Stimulated activated CD4-positive, alpha-beta T cell treated with anti-CD3 and anti-CD28 coated beads, Interleukin-4, amount 100 ng/mL, for 1 hour (primary cell): ENCODE data around the gene ARL15.
"Not testable (repeated sequence)": the region's sequence is repeated elsewhere in the genome, so short reads cannot be mapped to it uniquely, and the experiment has no call there.

Source experiments
- DNase-seq: peaks from one replicate; pipeline ENCODE4 v3.0.0-alpha.2; 2020

The ARL15 gene

DNA sequence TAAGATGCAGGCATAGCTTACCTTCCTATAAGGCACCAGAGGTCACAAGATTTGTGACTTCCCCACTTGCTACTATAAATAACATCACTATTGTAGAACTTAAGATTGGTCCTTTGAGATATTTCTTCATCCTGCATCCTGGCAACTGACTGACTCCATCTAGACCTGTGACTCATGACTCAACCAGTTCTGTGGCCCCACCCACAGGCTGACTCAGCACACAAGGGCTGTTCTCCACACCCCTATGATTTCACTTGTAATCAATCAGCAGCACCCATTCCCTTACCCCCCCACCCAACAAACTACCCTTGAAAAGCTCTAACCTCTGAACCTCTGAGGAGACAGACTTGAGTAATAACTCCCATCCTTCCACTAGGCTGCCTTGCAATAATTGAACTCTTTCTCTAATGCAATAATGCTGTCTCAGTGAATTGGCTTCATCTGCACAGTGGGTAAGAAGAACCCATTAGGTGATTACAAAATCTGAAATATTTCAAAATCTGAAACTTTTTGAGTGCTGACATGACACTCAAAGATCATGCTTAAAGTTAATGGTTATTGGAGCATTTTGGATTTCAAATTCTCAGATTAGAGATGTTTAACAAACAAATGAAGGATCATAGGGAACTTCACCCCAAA lies 296.7 kb downstream of the ARL15 start:
- DNase-seq: peak; percentile 34

DNA sequence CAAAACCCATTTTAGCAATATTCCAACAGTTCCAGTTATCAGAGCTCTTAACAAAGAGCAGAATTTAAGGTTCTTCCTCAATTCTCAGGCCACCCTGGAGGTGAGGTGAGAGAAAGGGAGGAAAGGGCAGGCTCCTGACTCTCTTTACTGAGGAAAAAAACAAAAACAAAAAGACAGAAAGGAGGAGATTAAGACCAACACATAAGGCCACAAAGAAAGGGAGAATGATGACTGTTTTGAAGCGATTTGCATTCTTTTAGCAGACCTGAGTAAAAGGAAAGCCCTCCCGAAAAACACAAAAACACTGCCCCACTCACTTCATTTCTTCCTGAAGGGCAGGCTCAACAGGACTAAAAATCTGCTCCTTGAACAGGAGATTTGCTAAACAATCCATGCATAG lies 300.5 kb downstream of the ARL15 start:
- no peak for DNase-seq

GRCh38 chr5:54009357-54009756 lies 301.0 kb downstream of the ARL15 start:
- DNase-seq: no peak

GRCh38 chr5:54007827-54008777 lies 302.3 kb downstream of the ARL15 start:
- DNase-seq: no peak

DNA sequence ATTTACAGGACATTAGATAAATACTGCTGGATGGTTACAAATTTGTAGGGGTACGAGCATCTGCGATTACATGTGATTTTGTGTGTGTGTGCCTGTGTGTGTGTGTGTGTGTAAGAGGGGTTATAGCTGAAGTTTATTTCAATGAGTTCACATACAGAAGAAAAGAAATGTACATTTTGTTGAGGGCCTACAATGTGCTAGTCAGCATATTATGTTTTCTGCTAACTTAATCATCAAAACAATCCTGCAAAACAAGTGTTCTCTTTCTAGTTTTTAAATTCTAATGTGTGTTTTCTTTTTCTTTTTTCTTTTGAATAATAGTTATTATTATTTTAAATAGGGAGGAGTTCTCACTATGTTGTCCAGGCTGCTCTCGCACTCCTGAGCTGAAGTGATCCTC lies 305.7 kb downstream of the ARL15 start:
- no peak for DNase-seq

DNA sequence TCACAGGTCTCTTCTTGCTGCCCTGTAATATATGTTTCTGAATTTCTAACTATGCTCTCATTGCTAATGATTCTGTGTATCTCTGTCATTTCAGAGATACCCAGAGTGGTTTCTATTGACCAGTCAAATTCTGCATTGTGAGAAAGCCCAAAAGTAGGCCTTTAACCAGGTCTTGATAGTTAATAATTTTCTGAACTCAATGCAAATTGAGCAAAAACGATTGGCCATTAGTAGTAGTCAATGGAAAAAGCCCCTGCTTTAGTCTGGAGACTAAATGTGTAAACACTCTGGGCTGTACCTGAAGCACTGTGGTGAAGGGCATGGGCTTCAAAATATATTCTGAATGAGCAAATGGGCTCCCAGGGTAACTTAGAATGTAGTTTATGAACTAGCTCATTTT lies 307.6 kb downstream of the ARL15 start:
- DNase-seq: no peak

DNA sequence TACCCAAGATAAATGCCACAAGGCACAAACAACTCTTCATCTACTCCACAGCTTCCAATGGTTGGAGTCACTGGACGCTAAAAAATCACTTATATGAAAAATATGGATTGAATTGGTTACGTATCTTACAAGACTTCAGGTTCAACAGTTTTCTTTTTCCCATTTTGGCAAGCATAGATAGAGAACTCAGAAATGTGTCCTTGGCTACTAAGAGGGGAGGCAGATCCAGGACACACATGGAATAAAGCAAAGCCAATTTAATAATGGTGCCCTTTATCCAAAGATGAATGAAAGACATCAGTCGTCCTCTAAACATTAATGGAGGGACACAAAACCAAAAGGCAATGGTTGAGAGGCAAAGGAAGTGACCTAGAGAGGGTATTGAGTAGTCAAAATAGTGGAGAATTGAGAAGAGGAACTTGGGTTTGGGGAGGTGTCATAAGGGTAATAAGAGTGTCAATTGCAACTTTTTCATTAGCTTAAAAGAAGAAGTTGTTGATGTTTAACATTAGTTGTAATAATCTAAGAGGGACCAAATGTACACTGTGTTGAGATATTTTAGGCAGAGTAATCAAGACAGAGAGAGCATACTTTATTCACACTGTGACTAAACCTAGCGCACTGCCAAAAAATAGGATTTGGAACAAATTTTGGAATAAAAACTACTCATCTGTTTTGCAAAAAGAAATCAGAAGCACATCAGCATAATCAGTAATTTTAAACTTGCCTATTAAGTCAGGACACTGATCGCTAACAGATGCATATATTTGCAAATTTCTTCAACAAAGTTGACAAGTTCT lies 308.2 kb downstream of the ARL15 start:
- no peak for DNase-seq

DNA sequence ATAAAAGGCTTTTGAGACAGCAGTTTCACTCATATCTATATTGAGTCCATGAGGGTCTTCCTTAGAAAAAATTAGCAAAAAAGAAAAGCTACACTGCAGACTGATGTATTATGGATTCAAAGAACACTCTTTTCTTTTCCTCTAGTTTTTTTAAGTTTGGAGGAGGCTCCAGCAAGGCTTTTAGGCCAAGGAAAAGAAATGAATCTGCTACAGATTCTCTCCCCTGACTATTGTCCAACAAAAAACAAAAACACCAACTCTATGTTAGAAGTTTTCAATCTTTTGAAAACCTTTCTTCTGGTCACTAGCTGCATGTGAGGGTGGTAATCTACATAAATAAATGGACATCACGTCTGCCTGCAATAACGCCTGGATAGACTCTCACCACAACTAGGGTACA lies 310.4 kb downstream of the ARL15 start:
- no peak for DNase-seq

DNA sequence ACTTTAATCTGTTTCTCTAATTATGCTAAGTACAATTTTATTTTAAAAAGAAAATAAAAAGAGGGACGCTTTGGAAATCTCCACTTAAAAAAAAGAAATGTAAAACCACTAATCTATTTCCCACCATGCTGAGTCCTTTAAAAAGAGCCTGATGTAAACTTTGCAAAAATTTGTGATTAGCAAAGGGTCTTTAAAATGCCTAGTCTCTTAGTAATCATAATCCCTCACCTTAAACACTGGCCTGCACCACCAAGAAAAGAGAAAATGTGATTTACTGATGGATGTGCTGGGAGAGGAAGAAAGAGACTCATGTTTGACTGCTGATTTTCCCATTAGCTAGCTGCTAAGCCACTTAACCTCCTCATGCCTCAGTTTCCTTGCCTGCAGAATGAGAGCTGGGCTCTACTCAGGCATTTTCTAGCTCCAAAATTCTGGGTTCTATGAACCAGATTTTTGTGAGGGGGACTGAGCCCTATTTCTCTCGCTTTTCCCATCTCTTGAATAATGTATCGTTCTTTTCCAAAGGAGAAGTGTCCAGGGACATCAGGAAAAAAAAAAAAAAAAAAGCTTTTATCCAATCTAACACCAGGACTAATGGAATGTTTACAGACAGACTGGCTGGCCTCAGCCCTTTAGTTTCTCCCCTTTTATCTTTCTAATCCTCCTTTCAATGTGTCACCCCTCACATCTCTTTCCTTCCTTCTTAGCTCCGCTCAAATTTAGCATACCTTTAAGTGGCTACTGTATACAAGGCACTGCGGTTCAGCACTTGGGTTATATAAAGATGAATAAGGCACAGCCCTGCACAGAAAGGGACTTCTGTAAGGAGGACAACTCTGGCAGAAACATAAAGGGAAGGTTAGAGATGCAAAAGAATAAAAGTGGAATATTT lies 312.4 kb downstream of the ARL15 start:
- no peak for DNase-seq

GRCh38 chr5:53996008-53996407 lies 314.4 kb downstream of the ARL15 start:
- DNase-seq: no peak

- DNase-seq: no peak
Measured at GRCh38 chr5:53994148-53994547, 316.2 kb downstream of the ARL15 start.

DNA sequence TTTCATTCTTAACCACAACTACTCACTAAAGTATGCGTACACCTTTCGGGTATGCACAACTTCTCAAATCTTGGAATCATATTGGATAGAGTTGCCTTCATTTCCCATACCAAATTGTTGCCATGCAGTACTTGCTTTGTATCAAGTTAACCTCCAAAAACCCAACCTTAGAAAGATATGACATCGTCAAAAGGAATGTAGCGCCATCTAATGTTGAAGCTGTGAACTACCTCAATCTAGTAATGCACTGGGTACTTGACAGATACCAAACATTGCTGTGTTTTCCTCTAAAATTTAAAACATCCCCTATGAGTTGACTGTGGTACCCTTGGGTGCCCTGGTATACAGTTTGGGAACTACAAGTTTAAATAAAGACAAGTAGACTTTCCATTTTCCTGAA lies 318.4 kb downstream of the ARL15 start:
- no peak for DNase-seq

GRCh38 chr5:53987101-53987500 lies 323.3 kb downstream of the ARL15 start:
- DNase-seq: no peak

DNA sequence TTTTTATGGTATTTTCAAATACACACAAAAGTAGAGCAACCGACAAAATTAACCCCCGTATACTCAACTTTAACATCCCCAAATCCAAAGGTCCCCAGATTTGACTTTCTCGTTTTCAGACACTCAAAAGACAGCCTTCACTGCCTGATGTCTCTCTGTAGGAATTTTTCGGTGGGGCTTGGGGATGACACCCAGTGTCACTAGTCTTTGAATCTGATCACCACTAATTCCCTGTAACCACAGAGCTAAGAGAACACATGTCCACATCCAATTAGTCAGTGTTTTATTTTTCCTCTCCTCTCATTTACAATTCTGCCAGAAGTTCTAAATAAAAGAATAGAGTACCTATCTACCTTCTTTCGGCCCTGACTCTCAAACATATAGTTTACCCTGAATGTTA lies 324.6 kb downstream of the ARL15 start:
- DNase-seq: no peak

DNA sequence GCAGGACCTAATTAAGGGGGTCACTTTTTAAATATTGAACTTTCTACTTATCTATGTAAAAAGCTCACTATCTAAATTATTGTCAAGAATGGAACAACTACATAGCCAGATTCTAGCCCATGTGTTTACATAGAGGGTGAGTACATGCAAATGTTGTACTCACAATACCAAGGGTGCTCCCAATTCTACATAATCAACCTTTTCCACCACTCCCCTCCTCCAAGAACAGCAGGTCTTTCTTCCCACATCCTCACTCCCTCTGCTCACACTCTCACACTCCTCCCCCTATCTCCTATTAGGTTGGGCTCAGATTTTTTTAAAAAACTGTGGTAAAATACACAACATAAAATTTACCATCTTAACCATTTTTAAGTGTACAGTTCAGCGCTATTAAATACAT lies 325.4 kb downstream of the ARL15 start:
- no peak for DNase-seq

DNA sequence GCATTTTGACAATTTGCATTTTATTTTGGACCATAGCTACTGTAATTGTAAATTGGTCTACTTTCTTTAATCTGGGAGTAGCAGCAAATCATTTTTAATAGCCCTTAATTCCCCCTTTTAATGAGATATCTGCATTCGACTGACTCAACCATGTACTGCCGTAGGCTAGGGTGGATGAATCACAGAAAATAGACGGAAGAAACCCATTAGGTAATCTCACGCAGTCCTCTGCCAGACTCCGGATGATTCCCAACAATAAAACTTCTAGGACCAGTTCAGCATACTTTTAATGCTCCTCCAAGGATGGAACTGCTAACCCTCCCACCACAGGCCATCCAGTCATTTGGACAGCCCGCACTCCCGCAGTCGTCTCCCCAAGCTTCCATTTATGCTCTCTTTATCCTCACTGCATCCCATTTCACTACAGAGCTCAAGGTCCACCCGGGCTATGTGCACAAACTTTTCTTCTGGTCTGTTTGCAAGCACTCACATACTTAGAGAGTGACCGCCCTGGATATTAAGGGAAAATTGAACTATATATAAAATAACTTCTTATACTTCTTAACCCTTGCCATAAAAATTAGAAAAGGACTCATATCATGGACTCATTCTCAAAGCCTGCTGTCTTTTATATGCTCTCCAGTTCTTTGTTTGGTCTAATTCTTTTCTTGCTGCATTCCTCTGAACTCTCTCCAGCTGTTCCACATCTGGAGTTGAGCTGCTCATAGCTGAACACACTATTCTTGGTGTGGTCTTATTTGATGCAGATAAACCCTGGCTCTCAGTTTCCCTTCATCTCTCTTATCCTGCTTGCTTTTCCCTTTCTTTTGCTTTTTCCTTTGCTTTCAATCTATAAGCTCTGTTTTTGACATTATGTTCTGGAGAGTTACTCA lies 326.6 kb downstream of the ARL15 start:
- no peak for DNase-seq

DNA sequence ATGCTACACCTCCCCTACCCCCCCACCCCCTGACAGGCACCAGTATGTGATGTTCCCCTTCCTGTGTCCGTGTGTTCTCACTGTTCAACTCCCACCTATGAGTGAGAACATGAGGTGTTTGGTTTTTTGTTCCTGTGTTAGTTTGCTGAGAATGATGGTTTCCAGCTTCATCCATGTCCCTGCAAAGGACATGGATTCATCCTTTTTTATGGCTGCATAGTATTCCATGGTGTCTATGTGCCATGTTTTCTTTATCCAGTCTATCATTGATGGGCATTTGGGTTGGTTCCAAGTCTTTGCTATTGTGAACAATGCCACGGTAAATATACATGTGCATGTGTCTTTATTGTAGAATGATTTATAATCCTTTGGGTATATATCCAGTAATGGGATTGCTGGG lies 328.1 kb downstream of the ARL15 start:
- DNase-seq: not testable (repeated sequence)

DNA sequence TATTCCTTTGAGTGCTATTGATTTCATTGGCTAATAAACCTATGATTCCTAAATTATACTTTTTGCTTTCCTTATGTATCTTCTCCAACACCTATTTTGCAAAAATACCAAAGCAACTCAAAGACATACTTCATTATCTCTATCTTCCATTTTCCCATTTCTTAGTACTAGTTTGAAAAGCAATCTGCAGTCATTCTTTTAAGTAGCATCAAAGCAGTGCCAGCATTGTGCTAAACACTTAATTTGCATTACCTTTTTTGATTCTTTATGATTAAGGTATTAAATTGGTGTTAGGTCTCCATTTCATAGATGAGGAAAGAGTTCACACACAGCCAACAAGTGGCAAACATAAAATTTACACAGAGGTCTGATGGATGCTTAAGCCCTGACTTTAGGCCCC lies 330.3 kb downstream of the ARL15 start:
- no peak for DNase-seq

DNA sequence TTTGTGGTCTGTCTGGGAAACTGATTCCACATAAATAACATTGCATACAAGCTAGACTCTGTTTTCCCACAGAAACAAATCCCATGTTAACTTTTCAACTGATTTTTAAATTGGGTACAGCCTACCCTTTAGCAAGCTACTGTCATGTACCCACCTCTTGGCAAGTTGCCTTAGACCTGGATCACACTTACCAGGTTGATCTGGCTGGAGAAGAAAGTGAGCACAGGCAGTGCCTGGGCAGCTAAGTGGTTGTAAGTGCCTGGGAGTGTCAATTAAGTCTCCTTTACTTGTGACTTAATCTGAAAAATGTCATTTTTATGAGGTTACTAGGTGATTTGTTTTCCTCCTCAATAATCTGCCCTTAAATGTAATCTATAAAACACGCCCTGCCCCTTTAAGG lies 336.4 kb downstream of the ARL15 start:
- no peak for DNase-seq

DNA sequence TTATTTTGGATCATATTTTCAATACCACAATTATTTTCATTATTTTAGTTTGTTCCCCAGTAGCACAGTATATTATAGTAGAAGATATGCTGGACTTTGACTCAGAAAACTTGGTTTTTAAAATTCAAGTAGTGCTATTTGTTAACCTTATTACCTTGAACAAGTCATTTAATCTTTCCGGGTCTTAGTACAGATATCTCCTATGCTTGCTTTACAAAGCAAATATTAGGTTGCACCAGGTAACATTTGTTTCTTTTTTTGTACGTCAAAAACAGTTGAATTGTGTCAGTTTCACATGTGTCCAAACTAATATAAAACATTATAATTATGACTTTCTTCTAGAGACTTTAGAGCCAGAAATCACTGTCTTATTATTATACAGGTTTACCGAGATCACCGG lies 338.1 kb downstream of the ARL15 start:
- no peak for DNase-seq

- DNase-seq: no peak
Measured at GRCh38 chr5:53971551-53971950, 338.8 kb downstream of the ARL15 start.
